GM18526 (cell line): ENCODE results near the gene KCNIP3.

Experiments
- POLR2A ChIP-seq: IDR thresholded peaks from 3 replicates; pipeline ENCODE4 v1.6.1; 2011; ENCODE audit not compliant: insufficient read length; ENCODE audit errors: extremely low read depth

The KCNIP3 gene

DNA sequence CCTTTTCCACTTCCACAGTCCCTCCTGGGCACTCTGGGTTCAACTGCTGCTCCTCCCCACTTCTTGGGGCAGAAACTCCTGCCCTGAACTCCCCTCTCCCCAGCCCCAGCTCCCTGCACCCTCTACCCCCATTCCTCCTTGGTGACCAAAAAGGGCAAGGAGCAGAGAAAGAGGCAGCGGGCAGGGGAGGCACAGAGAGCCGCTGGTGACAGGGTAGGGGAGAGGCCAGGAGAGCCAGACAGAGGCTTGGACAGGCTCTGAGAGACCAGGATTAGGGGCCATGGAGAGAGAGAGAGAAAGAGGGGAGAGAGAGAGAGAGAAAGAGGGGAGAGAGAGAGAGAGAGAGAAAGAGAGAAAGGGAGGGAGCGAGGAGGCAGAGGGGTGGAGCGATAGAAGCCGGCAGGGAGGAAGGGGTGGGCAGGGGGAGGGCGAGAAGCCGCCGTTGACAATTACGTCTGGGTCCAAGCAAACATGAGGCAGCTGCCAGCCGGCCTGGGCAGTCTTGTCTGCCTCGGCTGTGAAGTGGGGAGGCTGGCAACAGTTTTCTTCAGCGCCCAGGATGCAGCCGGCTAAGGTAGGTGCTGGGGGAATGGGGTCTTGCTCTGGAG lies at the start of gene KCNIP3:
KCNIP3 (plus strand) TSS at position 468 of the 608 bp plus-strand sequence; CDS start at position 560, 92 bp downstream.
- TF ChIP-seq POLR2A, result no peak

- no peak for TF ChIP-seq POLR2A
These were observed 38.9 kb upstream of the KCNIP3 start for GRCh38 chr2:95258271-95258670.

DNA sequence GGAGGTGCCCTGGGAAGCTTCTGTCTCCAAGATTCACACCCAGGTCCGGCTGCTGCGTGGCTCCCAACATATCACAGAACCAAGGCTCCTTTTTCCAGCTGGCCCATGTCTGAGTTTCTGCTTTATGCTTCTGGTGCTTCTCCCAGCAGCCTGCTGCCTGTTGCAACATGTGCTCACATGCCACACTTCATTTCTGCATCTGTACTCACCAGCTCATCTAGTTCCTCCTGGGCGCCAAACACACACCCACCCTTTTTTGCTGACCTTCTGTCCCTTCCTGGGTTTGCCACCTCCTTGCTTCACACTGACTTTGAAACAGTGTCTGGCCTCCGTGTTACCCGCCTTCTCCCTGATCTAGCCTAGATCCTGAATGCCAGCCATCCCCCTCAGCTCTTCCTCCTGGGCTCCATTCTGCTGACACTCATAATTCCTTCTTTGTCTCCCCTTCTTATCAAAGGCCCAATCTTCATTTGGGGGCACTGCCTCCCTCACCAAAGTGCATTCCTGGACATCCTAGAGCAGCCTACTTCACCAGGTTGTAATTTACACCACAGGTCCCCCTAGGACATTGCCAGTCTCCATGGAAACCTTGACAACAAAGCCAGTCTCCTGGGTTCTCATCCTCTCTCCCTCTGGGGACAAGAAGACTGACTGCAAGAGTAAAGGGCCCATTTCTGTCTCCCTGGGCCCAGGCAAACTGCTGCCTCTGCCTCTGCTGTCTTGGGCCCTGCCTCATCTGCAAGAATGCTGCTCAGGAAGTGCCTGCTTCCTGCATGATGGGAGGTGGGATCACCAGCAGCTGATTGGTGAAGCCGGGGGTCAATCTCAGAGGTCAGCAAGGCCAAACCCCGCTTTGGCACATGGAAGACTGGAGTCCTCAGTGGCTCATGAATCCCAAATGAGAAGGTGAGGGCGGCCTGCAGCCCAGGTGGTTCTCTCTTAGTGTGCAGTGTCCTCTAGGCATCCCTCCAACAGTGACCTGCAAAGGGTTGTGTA lies 36.8 kb upstream of the KCNIP3 start:
- TF ChIP-seq POLR2A, result no peak

DNA sequence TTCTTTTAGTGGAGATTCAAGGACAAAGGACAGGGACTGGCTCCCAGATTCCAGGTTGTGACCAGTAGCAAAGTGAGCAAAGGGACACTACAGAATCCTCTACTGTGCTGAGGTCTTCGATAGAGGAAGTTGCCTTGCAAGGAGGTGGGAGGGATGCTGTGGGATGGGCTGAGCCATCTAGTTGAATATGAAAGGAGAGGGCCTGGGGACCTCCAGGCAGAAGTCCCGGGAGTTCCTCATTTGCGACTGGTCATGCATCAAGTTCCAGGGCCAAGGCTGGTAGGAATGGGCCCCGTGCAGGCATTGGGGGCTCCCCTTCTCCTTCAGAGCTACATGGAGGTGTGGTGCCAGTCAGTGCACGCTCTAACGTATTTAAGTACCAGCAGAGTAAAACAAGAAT lies 35.5 kb upstream of the KCNIP3 start:
- TF ChIP-seq POLR2A, result no peak

DNA sequence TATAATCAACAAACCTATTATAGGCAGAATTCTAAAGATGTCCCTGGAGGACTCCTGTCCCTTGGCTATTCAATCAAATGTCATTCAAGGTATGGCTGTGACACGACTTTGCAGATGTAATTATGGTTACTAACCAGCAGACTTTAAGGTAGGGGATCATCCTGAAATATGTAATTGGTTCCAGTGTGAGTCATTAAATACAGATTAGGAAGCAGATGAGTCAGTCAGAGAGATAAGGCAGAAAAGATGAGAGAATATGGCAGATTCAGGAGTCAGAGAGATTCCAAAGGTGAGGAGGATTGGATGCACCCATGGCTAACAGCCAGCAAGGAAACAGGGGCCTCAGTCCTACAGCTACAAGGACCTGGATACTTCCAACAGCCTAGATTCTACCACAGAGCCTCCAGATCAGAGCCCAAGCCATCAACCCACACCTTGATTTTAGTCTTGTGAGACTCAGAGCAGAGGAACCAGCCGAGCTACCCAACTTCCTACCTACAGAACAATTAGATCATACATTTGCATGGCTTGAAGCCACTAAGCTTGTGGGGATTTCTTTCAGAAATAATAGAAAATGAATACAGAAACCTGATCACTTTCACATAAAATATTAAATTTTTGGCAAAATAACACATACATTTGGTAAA lies 34.1 kb upstream of the KCNIP3 start:
- TF ChIP-seq POLR2A, result no peak

DNA sequence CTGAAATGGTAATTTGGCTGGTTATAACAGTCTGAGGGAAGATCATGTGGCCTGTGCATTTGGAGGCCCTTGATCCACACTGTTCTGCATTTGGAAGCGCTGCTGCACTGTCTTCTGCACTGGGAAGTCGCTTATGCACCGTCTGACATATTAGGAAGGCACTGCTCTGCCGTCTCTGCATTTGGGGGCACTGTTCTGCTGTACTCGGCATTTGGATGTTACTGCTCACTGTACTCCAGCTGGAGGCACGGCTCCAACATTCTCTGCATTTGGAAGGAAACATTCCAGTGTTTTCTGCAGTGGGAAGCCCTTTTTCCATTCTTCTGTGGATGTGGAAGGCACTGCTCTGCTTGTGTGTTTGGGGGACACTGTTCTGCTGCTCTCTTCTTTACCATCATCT lies 32.5 kb upstream of the KCNIP3 start:
- no peak for TF ChIP-seq POLR2A

DNA sequence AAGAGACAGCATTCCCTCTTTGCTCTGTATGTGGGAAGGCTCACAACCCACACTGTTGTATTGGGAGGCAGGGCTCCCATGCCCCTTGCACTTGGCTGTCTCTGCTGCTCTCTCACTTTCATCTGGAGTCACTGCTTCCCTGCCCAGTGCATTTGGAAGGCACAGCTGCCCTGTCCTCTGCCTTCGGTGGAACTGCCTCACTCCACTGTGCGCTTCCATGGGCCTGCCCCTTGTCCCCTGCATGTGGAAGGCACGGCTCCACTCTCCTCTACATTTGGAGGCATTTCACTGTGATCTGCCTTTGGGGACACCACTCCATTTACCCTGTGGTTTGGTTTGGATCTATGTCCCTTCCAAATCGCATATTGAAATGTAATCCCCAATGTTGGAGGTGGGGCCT lies 32.0 kb upstream of the KCNIP3 start:
- no peak for TF ChIP-seq POLR2A

GRCh38 chr2:95266781-95267430 lies 30.2 kb upstream of the KCNIP3 start:
- TF ChIP-seq POLR2A, result no peak

GRCh38 chr2:95267458-95268210 lies 29.5 kb upstream of the KCNIP3 start:
- no peak for TF ChIP-seq POLR2A

DNA sequence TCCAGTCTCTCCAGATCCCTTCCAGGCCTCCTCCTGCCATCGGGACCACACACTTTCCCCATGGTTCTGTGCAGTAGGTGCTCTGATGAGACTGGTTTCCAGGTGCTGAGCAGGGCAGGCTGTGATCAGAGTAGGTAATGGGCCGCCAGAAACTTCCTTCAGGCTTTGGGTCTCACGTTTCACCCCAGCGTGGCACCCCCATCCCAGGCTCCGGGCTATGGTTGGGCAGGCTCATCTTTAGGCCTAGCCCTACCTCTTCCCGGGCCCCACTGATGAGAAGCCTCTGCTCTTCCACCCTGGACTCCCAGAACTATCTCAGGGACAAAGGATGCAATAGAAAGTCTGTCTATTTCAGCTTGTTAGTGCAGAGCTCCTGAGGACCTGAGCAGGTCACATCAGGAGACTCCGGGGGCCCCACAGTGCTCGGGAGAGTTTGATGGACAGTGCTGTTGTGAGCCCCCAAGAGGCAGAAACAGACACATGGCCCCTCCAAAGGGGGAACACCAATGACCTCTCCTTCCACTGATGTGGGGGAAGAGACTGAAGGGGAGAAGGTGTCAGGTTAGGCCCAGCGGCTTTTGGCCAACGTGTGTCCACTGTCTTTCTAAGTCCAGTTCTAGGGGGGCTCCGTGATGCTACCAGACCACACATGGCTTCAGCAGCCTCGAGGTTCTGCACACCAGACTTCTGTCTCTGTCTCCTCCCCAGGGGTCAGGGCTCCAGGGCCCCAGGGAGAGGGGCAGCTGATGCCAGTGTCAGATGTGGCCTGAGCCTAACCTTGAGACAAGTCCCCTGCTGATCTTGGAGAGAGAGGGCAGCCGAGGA lies 28.7 kb upstream of the KCNIP3 start:
- no peak for TF ChIP-seq POLR2A

GRCh38 chr2:95269036-95269680 lies 28.0 kb upstream of the KCNIP3 start:
- no peak for TF ChIP-seq POLR2A

GRCh38 chr2:95270541-95271081 lies 26.5 kb upstream of the KCNIP3 start:
- no peak for TF ChIP-seq POLR2A

DNA sequence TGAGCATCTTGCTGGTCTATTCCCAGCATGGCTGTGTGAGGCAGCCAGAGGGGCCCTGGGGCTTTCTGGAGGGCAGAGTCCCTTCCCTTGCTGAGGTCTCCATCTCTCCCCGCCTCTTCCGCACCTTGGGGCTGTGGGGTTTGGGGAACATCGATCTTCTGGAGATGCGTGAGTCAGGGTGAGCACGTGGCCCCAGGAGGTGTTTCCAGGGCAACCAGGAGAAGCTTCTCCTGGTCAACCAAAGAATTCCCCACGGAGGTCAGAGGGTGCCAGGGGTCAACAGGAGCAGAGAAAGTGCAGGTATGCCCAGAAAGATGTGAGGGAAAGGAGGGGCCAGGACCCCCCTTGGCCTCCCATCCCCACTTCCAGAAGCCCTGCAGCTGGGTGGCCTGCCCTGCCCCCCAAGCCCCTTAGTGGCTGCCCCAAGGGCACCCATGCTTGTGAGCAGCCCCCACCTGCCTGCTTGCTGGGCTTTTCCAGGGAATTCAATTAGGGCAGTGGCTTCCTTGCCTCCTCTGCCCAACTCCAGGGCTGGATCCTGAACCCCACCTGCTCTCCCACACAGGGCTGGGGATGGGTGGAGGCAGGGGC lies 25.7 kb upstream of the KCNIP3 start:
- no peak for TF ChIP-seq POLR2A
